Measurements from ENCODE around the gene SAFB2.

Gene SAFB2

DNA sequence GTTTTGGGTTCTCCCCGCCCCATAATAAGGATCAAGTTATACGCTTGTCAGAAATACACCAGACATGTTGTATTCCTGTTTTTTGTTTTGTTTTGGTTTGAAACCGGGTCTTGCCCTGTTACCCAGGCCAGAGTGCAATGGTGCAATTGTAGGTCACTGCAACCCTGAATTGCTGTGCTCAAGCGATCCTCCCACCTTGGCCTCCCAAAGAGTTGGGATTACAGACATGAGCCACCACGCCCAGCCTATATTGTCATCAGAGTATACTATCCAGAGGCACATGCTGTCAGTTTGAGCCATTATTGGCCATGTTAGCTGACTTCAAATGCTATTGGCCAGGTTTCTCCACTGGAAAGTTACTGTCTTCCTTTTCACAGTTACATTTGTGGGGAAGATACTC lies 10.1 kb upstream of the SAFB2 start:
- peaks cover 40 to 69% of the 10 kb centered on the region in 2 experiments for H3K36me3 ChIP-seq (ENCODE audit: control insufficient read depth in 2 of 2, insufficient read depth in 1 of 2, low read length in 2 of 2)
- H3K9me3 ChIP-seq (ENCODE audit: control insufficient read depth, insufficient read depth, low read depth, low read length) = no peaks in the 10 kb centered on the region
- no peak overlapping the region for H3K27ac ChIP-seq (ENCODE audit: extremely low read depth, low read depth, low read length)
- ChIA-PET CTCF (interaction anchor here (1.4 kb wide), 1 partner anchor 10 kb away, joined by 6 read pairs; the partner anchor contains the start of genes SAFB and SAFB2), POLR2A (interaction anchor here (1.2 kb wide), 1 partner anchor 10 kb away, joined by 6 read pairs; the partner anchor contains the start of genes SAFB and SAFB2)
- peaks cover 5% of the 10 kb centered on the region; the same call in 1 of the 2 replicates for H3K4me1 ChIP-seq (ENCODE audit: control insufficient read depth, insufficient read depth, low read length)
- no peak overlapping the region for H3K4me3 ChIP-seq (ENCODE audit: low read depth, low read length)
- TF ChIP-seq KLF1 (tag by site-specific recombination; IDR thresholded peaks at IDR 0.05) (peak; percentile 68; the same call in 1 of the 2 replicates), ZBTB20 (tag by site-specific recombination; IDR thresholded peaks at IDR 0.05) (no peak)

GRCh38 chr19:5632241-5632612 lies 9.7 kb upstream of the SAFB2 start:
- POLR2A ChIA-PET = no interaction called here
- peaks cover 44 to 69% of the 10 kb centered on the region in 2 experiments for H3K36me3 ChIP-seq (ENCODE audit: control insufficient read depth in 2 of 2, insufficient read depth in 1 of 2, low read length in 2 of 2)
- no peak for TF ChIP-seq ZNF423 (tag by site-specific recombination; IDR thresholded peaks at IDR 0.05)
- TF ChIP-seq, protein P1, sequence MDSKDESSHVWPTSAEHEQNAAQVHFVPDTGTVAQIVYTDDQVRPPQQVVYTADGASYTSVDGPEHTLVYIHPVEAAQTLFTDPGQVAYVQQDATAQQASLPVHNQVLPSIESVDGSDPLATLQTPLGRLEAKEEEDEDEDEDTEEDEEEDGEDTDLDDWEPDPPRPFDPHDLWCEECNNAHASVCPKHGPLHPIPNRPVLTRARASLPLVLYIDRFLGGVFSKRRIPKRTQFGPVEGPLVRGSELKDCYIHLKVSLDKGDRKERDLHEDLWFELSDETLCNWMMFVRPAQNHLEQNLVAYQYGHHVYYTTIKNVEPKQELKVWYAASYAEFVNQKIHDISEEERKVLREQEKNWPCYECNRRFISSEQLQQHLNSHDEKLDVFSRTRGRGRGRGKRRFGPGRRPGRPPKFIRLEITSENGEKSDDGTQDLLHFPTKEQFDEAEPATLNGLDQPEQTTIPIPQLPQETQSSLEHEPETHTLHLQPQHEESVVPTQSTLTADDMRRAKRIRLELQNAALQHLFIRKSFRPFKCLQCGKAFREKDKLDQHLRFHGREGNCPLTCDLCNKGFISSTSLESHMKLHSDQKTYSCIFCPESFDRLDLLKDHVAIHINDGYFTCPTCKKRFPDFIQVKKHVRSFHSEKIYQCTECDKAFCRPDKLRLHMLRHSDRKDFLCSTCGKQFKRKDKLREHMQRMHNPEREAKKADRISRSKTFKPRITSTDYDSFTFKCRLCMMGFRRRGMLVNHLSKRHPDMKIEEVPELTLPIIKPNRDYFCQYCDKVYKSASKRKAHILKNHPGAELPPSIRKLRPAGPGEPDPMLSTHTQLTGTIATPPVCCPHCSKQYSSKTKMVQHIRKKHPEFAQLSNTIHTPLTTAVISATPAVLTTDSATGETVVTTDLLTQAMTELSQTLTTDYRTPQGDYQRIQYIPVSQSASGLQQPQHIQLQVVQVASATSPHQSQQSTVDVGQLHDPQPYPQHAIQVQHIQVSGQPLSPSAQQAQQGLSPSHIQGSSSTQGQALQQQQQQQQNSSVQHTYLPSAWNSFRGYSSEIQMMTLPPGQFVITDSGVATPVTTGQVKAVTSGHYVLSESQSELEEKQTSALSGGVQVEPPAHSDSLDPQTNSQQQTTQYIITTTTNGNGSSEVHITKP (tag by site-specific recombination; IDR thresholded peaks at IDR 0.05) = no peak
- TF ChIP-seq, protein P2, sequence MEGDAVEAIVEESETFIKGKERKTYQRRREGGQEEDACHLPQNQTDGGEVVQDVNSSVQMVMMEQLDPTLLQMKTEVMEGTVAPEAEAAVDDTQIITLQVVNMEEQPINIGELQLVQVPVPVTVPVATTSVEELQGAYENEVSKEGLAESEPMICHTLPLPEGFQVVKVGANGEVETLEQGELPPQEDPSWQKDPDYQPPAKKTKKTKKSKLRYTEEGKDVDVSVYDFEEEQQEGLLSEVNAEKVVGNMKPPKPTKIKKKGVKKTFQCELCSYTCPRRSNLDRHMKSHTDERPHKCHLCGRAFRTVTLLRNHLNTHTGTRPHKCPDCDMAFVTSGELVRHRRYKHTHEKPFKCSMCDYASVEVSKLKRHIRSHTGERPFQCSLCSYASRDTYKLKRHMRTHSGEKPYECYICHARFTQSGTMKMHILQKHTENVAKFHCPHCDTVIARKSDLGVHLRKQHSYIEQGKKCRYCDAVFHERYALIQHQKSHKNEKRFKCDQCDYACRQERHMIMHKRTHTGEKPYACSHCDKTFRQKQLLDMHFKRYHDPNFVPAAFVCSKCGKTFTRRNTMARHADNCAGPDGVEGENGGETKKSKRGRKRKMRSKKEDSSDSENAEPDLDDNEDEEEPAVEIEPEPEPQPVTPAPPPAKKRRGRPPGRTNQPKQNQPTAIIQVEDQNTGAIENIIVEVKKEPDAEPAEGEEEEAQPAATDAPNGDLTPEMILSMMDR (tag by site-specific recombination; IDR thresholded peaks at IDR 0.05) = no peak
- CTCF ChIA-PET = interaction anchor here (1.4 kb wide), 1 partner anchor 9 kb away, joined by 6 read pairs; the partner anchor contains the start of genes SAFB and SAFB2
- no peak overlapping the region for H3K4me3 ChIP-seq (ENCODE audit: low read depth, low read length)
- no peak overlapping the region for H3K27ac ChIP-seq (ENCODE audit: extremely low read depth, low read depth, low read length)
- peaks cover 9% of the 10 kb centered on the region for H3K4me1 ChIP-seq (ENCODE audit: control insufficient read depth, insufficient read depth, low read length)
- no peaks in the 10 kb centered on the region for H3K9me3 ChIP-seq (ENCODE audit: control insufficient read depth, insufficient read depth, low read depth, low read length)

- ChIA-PET POLR2A (interaction anchor here (0.7 kb wide), 1 partner anchor 9 kb away, joined by 3 read pairs; the partner anchor contains the start of genes SAFB and SAFB2), CTCF (no interaction called here)
- Histone ChIP-seq H3K27ac (ENCODE audit: extremely low read depth, low read depth, low read length) (no peak overlapping the region), H3K4me3 (ENCODE audit: low read depth, low read length) (no peak overlapping the region), H3K9me3 (ENCODE audit: control insufficient read depth, insufficient read depth, low read depth, low read length) (no peaks in the 10 kb centered on the region), H3K36me3 (ENCODE audit: control insufficient read depth in 2 of 2, insufficient read depth in 1 of 2, low read length in 2 of 2) (peaks cover 49 to 74% of the 10 kb centered on the region in 2 experiments), H3K4me1 (ENCODE audit: control insufficient read depth, insufficient read depth, low read length) (peaks cover 10% of the 10 kb centered on the region)
- TF ChIP-seq ZNF416 (tag by site-specific recombination; IDR thresholded peaks at IDR 0.05) = no peak
- no peak for TF ChIP-seq ZNF311 (tag by site-specific recombination; IDR thresholded peaks at IDR 0.05; ENCODE audit: borderline replicate concordance)
- TF ChIP-seq ZNF214 (tag by site-specific recombination; IDR thresholded peaks at IDR 0.05; ENCODE audit: borderline replicate concordance) = no peak
- TF ChIP-seq ZNF529 (tag by site-specific recombination; IDR thresholded peaks at IDR 0.05; ENCODE audit: insufficient replicate concordance) = no peak
- no peak for TF ChIP-seq SP2 (tag by site-specific recombination; IDR thresholded peaks at IDR 0.05)
- TF ChIP-seq, protein P3, sequence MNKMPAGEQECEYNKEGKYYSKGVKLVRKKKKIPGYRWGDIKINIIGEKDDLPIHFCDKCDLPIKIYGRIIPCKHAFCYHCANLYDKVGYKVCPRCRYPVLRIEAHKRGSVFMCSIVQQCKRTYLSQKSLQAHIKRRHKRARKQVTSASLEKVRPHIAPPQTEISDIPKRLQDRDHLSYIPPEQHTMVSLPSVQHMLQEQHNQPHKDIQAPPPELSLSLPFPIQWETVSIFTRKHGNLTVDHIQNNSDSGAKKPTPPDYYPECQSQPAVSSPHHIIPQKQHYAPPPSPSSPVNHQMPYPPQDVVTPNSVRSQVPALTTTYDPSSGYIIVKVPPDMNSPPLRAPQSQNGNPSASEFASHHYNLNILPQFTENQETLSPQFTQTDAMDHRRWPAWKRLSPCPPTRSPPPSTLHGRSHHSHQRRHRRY (tag by site-specific recombination; IDR thresholded peaks at IDR 0.05) = no peak
- no peak for TF ChIP-seq ZNF138 (tag by site-specific recombination; IDR thresholded peaks at IDR 0.05; ENCODE audit: borderline replicate concordance)
- TF ChIP-seq ZNF335 (tag by site-specific recombination; conservative IDR thresholded peaks at IDR 0.05) = no peak
- TF ChIP-seq, protein P4, sequence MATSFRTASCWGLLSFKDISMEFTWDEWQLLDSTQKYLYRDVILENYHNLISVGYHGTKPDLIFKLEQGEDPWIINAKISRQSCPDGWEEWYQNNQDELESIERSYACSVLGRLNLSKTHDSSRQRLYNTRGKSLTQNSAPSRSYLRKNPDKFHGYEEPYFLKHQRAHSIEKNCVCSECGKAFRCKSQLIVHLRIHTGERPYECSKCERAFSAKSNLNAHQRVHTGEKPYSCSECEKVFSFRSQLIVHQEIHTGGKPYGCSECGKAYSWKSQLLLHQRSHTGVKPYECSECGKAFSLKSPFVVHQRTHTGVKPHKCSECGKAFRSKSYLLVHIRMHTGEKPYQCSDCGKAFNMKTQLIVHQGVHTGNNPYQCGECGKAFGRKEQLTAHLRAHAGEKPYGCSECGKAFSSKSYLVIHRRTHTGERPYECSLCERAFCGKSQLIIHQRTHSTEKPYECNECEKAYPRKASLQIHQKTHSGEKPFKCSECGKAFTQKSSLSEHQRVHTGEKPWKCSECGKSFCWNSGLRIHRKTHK (tag by site-specific recombination; IDR thresholded peaks at IDR 0.05) = no peak
- no peak for TF ChIP-seq ZNF112 (tag by site-specific recombination; IDR thresholded peaks at IDR 0.05)
Observed at GRCh38 chr19:5631567-5632240, 9.1 kb upstream of the SAFB2 start.
